Hepatocyte (in vitro differentiated cells): ENCODE results near the gene CRACR2A.

Source experiments
- CTCF ChIP-seq: fragments of 200-600 bp; sonication (generic); IDR thresholded peaks from 2 replicates; pipeline ENCODE4 v1.5.1; 2016; ENCODE audit warnings: antibody characterized with exemption, mild to moderate bottlenecking; ENCODE audit not compliant: poor library complexity
- EZH2phosphoT487 ChIP-seq: fragments of 200-600 bp; sonication (generic); IDR thresholded peaks from one replicate; pipeline ENCODE4 v1.6.1; 2018; ENCODE audit warnings: antibody characterized with exemption, mild to moderate bottlenecking, low read depth, moderate library complexity; ENCODE audit not compliant: unreplicated experiment, severe bottlenecking

DNA sequence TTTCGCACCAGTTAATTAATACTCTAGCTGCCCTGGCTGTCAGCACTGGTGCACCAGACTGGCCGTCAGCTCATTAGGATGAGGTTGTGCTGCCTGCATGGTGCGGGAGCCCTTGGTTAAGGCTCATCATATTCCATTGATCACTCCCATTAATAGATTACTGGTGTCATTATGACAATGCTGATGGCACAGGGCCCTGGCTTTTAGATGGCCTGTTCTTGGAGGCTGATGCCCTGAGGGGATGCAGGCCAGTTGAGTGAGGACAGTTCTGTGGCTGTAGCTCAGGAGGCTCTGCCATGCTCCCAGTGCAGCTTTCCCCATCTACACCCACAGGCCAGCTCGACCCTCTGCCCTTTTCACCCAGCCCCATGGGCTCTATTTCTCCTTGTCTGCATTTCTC is 135.3 kb downstream of the CRACR2A start:
- TF ChIP-seq CTCF: no peak
- TF ChIP-seq EZH2phosphoT487: no peak
